ENCODE results near the gene NUP37. TPM values are rescaled to one million over a fixed set of nuclear protein-coding genes. Genes with fewer than 3 reads are reported as not detected.
A peak's percentile ranks its signal among the peaks of the same experiment; 100 is the strongest.

NUP37 gene
- total and polyA plus RNA-seq, 2 of the 13 experiments (the other 11 are each of a cell fraction or from before 2014, with no cell fraction given), result 50.6 to 80.1 TPM

GRCh38 chr12:102061560-102062418 is 58.1 kb downstream of the NUP37 start, which contains the start of gene WASHC3 (continued):
- TF ChIP-seq, protein P1, sequence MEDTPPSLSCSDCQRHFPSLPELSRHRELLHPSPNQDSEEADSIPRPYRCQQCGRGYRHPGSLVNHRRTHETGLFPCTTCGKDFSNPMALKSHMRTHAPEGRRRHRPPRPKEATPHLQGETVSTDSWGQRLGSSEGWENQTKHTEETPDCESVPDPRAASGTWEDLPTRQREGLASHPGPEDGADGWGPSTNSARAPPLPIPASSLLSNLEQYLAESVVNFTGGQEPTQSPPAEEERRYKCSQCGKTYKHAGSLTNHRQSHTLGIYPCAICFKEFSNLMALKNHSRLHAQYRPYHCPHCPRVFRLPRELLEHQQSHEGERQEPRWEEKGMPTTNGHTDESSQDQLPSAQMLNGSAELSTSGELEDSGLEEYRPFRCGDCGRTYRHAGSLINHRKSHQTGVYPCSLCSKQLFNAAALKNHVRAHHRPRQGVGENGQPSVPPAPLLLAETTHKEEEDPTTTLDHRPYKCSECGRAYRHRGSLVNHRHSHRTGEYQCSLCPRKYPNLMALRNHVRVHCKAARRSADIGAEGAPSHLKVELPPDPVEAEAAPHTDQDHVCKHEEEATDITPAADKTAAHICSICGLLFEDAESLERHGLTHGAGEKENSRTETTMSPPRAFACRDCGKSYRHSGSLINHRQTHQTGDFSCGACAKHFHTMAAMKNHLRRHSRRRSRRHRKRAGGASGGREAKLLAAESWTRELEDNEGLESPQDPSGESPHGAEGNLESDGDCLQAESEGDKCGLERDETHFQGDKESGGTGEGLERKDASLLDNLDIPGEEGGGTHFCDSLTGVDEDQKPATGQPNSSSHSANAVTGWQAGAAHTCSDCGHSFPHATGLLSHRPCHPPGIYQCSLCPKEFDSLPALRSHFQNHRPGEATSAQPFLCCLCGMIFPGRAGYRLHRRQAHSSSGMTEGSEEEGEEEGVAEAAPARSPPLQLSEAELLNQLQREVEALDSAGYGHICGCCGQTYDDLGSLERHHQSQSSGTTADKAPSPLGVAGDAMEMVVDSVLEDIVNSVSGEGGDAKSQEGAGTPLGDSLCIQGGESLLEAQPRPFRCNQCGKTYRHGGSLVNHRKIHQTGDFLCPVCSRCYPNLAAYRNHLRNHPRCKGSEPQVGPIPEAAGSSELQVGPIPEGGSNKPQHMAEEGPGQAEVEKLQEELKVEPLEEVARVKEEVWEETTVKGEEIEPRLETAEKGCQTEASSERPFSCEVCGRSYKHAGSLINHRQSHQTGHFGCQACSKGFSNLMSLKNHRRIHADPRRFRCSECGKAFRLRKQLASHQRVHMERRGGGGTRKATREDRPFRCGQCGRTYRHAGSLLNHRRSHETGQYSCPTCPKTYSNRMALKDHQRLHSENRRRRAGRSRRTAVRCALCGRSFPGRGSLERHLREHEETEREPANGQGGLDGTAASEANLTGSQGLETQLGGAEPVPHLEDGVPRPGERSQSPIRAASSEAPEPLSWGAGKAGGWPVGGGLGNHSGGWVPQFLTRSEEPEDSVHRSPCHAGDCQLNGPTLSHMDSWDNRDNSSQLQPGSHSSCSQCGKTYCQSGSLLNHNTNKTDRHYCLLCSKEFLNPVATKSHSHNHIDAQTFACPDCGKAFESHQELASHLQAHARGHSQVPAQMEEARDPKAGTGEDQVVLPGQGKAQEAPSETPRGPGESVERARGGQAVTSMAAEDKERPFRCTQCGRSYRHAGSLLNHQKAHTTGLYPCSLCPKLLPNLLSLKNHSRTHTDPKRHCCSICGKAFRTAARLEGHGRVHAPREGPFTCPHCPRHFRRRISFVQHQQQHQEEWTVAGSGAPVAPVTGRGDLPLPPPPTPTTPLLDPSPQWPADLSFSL (CRISPR knock-in tag; IDR thresholded peaks at IDR 0.05), result no peak
- TF ChIP-seq TEAD3 (CRISPR knock-in tag; optimal IDR thresholded peaks at IDR 0.05; ENCODE audit: borderline replicate concordance), result no peak
- 0 out of 2 replicates have a peak, but pooled peaks have one; percentile 21 for TF ChIP-seq TGIF2 (CRISPR knock-in tag; IDR thresholded peaks at IDR 0.05)
- TF ChIP-seq PBX3 (CRISPR knock-in tag; IDR thresholded peaks at IDR 0.05; ENCODE audit: borderline replicate concordance), result 0 out of 2 replicates have a peak, but pooled peaks have one; percentile 17
- TF ChIP-seq, protein P2, sequence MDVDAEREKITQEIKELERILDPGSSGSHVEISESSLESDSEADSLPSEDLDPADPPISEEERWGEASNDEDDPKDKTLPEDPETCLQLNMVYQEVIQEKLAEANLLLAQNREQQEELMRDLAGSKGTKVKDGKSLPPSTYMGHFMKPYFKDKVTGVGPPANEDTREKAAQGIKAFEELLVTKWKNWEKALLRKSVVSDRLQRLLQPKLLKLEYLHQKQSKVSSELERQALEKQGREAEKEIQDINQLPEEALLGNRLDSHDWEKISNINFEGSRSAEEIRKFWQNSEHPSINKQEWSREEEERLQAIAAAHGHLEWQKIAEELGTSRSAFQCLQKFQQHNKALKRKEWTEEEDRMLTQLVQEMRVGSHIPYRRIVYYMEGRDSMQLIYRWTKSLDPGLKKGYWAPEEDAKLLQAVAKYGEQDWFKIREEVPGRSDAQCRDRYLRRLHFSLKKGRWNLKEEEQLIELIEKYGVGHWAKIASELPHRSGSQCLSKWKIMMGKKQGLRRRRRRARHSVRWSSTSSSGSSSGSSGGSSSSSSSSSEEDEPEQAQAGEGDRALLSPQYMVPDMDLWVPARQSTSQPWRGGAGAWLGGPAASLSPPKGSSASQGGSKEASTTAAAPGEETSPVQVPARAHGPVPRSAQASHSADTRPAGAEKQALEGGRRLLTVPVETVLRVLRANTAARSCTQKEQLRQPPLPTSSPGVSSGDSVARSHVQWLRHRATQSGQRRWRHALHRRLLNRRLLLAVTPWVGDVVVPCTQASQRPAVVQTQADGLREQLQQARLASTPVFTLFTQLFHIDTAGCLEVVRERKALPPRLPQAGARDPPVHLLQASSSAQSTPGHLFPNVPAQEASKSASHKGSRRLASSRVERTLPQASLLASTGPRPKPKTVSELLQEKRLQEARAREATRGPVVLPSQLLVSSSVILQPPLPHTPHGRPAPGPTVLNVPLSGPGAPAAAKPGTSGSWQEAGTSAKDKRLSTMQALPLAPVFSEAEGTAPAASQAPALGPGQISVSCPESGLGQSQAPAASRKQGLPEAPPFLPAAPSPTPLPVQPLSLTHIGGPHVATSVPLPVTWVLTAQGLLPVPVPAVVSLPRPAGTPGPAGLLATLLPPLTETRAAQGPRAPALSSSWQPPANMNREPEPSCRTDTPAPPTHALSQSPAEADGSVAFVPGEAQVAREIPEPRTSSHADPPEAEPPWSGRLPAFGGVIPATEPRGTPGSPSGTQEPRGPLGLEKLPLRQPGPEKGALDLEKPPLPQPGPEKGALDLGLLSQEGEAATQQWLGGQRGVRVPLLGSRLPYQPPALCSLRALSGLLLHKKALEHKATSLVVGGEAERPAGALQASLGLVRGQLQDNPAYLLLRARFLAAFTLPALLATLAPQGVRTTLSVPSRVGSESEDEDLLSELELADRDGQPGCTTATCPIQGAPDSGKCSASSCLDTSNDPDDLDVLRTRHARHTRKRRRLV (CRISPR knock-in tag; IDR thresholded peaks at IDR 0.05), result 0 out of 2 replicates have a peak, but pooled peaks have one; percentile 54
